Midbrain (tissue), 1 donor: ENCODE data around the gene DOHH.

ENCODE experiments used
- DNase-seq: peaks from one replicate; lab custom pipeline; 2025; lab: John Stamatoyannopoulos, UW

Gene DOHH

GRCh38 chr19:3477506-3477905, 23.0 kb downstream of the DOHH start:
- no peak for DNase-seq

GRCh38 chr19:3476830-3477229, 23.6 kb downstream of the DOHH start:
- no peak for DNase-seq

GRCh38 chr19:3475449-3475848, 25.0 kb downstream of the DOHH start:
- DNase-seq = no peak

- DNase-seq = no peak
These were observed 25.9 kb downstream of the DOHH start for GRCh38 chr19:3474614-3475013.

DNA sequence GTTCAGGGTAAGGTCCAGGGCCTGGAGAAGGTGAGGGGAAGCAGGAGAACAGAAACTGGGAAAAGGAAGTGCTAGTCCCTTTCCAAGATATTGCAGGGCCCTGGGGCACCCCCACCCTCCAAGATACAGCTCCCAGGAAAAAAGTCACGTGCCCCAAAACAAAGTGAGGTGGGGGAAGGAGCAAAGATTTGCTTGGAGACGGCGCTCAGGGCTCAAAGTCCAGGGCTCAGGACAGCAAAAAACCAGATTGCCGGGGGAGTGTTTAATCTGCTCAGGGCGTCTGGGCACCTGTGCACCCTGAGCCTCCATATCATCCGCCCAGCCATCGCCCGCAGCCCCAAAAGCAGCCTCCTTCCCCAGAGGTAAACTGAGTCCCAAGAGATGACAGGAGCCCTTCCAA, 26.5 kb downstream of the DOHH start:
- DNase-seq = no peak

DNA sequence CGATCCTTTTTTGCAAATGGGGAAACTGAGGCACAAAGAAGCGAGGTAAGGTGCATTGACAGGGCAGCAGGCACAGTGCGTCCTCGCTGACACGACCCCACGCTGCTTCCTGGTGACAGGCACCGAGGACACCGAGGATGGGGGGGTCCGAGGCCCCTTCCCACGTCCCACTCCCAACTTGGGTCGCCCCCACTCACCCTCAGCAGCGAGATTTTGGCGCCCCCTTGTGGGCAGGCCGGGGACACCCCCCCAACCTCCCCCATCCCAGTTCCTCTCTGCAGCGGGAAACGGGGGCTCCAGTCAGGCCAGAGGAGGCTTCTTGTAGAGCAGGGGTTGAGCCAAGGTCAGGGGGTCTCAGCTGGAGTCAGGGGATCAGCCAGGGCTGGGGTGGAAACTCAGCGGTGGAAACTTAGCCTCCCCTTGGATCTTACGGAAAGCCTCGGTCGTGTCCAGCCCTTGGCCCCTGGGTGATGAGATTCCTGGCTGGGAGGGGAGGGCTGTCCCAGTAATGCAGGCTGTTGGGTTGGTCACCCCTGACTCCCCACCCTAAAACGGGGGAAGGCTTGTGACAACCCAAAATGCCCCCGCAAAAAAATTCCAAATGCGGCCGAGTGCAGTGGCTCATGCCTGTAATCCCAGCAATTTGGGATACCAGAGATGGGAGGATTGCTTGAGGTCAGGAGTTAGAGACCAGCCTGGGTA, 28.4 kb downstream of the DOHH start:
- DNase-seq = peak; percentile 20

- no peak for DNase-seq
These were observed 29.9 kb downstream of the DOHH start for GRCh38 chr19:3470500-3471128.

DNA sequence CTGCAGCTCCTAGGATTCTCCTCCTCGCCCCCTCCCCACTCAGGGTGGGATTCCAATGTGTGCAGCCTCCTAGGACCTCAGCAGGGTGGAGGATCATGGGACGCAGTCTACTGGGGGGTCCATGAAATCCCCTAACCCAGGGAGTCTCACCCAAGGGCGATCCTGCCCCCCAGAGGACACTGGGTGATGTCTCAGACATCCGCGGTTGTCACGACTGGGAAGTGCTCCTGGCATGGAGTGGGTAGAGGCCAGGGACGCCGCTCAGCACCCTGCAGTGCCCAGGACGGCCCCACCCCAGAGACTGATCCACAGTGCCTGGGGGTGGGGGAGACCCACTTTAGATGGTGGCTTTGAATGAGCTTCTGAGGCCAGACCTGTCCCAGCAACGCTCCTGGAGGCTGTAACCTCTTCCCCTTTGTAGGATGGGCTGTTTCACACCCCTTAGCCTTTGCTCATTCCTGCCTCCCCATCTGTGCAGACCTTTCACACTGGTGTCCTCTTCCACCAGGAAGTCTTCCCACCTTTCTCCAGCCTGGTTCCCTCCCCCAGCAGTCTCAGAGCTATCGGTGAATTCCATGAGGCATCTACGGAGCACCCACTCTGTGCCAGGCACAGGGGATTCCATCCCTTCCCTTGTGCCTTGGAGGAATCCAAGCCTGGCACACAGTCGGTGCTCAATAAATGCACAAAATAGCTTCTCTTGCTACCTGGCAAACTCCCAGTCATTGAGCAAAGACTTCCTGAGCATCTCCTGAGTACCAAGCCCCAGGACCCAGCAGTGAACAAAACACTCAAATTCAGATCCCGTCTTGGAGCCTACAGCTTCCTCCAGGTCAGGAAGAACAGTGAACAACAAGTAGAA, 30.6 kb downstream of the DOHH start:
- no peak for DNase-seq

GRCh38 chr19:3468211-3468610, 32.3 kb downstream of the DOHH start:
- DNase-seq = no peak

- DNase-seq = no peak
These were observed 32.9 kb downstream of the DOHH start for GRCh38 chr19:3467437-3468198.

DNA sequence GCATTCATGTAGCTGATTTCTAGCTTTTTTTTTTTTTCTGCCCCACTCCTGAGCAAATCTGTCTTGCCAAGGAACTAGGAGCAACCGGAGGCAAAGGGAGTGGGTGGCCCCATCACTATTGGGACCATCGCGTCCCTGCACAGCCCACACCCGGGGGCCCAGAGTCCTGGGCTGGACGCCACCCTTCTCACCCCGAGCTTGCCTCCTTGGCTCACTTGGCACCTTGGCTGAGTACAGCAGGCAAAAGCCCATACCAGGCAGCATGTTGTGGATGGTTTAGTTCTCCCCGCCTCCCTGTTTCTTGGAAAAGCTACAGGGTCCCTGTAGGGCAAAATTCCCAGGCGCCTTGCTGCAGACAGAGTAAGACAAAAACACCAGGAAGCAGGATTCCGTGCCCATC, 33.8 kb downstream of the DOHH start:
- DNase-seq = peak; percentile 65

DNA sequence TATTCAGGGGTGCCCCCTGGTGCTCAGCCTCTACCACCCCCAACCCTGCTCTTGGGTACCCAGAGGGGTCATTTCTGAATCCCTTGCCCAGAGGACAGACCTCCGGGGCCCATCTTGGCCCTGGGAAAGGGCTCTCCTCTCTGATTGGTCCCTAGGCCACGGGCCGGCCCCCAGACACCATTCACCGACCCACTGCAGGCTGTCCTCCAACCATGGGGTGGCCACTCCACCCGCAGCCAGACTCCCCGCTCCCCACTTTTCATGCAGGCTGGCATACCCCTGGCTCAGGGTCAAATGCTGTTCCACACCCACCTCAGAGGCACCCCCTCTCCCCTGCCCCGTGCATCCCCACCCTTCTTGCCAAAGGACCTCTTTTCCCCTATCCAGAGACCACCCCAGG, 34.9 kb downstream of the DOHH start:
- DNase-seq = no peak

- no peak for DNase-seq
These were observed 35.8 kb downstream of the DOHH start for GRCh38 chr19:3464587-3465235.

DNA sequence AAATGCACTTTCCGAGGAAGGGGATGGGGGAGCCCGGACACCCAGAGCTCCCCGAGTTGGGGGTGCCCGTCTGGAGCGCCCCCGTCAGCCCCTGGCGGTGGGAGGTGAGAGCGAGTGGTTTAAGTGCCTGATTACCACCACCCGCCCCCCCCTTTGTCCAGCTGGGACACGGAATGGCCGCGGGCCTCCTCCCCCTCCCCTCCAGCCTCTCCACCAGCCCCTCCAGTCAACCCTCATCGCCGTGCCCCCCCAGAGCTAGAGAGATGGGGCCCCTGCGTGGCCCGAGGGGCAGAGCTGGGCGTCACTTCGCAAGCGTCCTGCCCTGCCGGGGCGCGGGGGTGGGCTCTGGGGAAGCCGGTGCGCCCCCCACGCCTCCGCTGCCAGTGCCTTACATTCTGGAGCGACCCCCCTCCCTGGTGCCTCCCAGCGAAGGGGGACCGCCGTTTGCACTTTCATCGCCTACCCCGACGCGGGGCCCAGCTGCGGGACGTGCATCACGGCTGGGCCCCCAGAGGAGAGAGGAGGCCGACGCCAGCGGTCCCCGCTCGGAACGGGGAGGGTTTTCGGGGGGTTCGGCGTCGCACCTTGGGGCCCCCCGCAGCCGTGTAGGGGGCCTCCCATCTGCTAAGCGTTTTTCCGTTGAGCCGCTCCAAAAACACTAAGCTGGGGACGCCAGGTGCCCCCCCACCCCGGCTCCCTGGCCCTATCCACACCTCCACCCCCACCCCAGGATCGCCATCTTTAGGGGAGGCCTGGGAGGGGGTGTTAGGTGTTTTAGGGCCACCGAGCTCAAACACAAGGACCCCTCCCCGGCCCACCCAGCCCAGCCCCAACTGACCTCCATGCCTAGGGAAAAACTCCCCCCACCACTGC, 36.5 kb downstream of the DOHH start:
- no peak for DNase-seq

- DNase-seq = no peak
These were observed 37.3 kb downstream of the DOHH start for GRCh38 chr19:3462991-3463713.

GRCh38 chr19:3459965-3460582, 40.4 kb downstream of the DOHH start:
- no peak for DNase-seq

DNA sequence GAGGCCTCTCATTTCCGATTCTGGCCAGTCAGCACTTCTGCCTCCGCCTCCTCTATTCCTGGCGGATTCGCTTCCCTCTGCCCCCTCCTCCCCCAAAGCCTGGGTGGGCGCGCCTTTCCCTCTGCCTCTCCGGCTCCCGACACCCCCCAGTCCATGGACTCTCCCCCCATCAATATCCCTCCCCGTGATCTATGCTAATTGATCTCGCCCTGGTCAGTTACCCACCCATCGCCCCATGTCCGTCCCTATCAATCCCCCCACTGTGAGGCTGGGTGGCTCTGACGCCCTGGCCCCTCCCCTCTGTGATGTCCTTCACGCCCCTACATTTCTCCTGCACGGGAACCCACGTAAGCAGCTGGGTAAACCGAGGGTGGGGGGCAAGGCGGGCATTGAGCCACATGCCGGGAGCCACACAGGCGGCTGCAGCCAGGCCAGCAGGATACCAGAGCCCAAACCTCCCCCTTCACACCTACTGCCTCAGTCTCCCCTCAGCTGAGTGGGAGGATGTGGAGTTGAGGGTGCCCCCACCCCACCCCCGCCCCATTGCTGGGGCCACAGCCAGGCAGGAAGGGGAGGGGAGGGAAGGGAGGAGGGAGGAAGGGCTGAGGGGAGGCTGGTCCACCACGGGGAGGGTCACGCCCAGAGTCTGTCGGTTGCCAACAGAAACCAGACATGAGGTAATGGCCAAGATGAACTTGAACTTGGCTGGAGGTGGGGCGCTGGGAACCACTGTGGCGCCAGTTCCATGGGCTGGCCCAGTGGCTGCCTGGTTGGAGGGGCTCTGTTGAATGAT, 41.2 kb downstream of the DOHH start:
- DNase-seq = peak; percentile 57

- DNase-seq = no peak
These were observed 42.0 kb downstream of the DOHH start for GRCh38 chr19:3458229-3459088.
